Spleen (tissue), 11 donors: Measurements from ENCODE around the gene PRPF31. TPM values are rescaled to one million over a fixed set of nuclear protein-coding genes. Genes with fewer than 3 reads are reported as not detected.
A peak's percentile ranks its signal among the peaks of the same experiment; 100 is the strongest.

ENCODE experiments used
- DNase-seq: peaks from one replicate; pipeline ENCODE4 v3.0.0-alpha.2; 2020
- H3K27ac ChIP-seq, 8 donors: fragments of 200-600 bp; sonication (generic) in 7 of 8; 1 replicate in 4 of 8; 2 replicates in 4 of 8; pipeline versions ENCODE4 v1.5.0 to v1.8.0; 2016 to 2021; ENCODE audit warnings: inconsistent platforms in 4 of 8, mild to moderate bottlenecking in 4 of 8, moderate library complexity in 1 of 8
- H3K27me3 ChIP-seq, 7 donors: fragments of 200-600 bp; sonication (generic) in 6 of 7; replicated peaks in 1 of 7; 1 replicate in 4 of 7; 2 replicates in 3 of 7; pipeline versions ENCODE4 v1.5.0 to v1.8.0; 2016 to 2021; ENCODE audit warnings: inconsistent platforms in 3 of 7, mild to moderate bottlenecking in 1 of 7
- H3K36me3 ChIP-seq, 6 donors: fragments of 200-600 bp; sonication (generic) in 5 of 6; 1 replicate in 4 of 6; 2 replicates in 2 of 6; pipeline versions ENCODE4 v1.5.0 to v1.8.0; 2016 to 2021; ENCODE audit warnings: inconsistent platforms in 2 of 6
- H3K4me1 ChIP-seq, 6 donors: fragments of 200-600 bp; sonication (generic) in 5 of 6; 1 replicate in 3 of 6; 2 replicates in 3 of 6; pipeline versions ENCODE4 v1.5.0 to v1.8.0; 2016 to 2021; ENCODE audit warnings: inconsistent platforms in 3 of 6
- H3K4me3 ChIP-seq, 8 donors: fragments of 200-600 bp; sonication (generic) in 7 of 8; 1 replicate in 4 of 8; 2 replicates in 4 of 8; pipeline versions ENCODE4 v1.5.0 to v1.8.0; 2016 to 2021; ENCODE audit warnings: inconsistent platforms in 4 of 8, mild to moderate bottlenecking in 4 of 8, moderate library complexity in 2 of 8
- H3K9me3 ChIP-seq, 8 donors: fragments of 200-600 bp; sonication (generic) in 7 of 8; 1 replicate in 4 of 8; 2 replicates in 4 of 8; pipeline versions ENCODE4 v1.5.0 to v1.8.0; 2016 to 2021; ENCODE audit warnings: inconsistent platforms in 4 of 8
- POLR2A ChIP-seq, 3 donors: fragments of 450-650 bp; IDR thresholded peaks; one replicate each; pipeline ENCODE4 v1.5.1; 2017; ENCODE audit warnings: antibody characterized with exemption in 3 of 3, mild to moderate bottlenecking in 1 of 3
- POLR2AphosphoS5 ChIP-seq, 3 donors: sonication (generic); formaldehyde crosslinking; IDR thresholded peaks; one replicate each; pipeline ENCODE4 v1.5.1; 2017; ENCODE audit warnings: antibody characterized with exemption in 3 of 3
- WGBS, 5 donors: extraction: QIAGEN DNeasy Blood & Tissue Kit in 3 of 5; methylation state at CpG; one replicate each; pipeline versions ENCODE4 v1.1.5 to v1.1.7; 2013 to 2018; 5-methylcytosine and 5-hydroxymethylcytosine counted together
- intact Hi-C: fragments of 100-400 bp; cut with DNase I; formaldehyde crosslinking; loops from one replicate; pipeline ENCODE4 v1.15.0; 2023; ENCODE audit warnings: low total_unique reads
- polyA plus RNA-seq, 3 donors: library from polyadenylated mRNA; stranded (reverse); fragments of 200-250 nt; gene quantifications; one replicate each; pipeline ENCODE4 v1.2.1, GENCODE V29; 2013
- total RNA-seq, 7 donors: library from RNA; depleted of rRNA in 3 of 7; stranded (reverse); fragments of >200 nt in 3 of 7; fragmentation: NEBNext Ultra II Directional in 4 of 7; extraction: Animal tissue kit (Norgen Biotek cat#: 25700) in 4 of 7; gene quantifications; one replicate each; pipeline versions ENCODE4 v1.1.0 to v1.2.1, GENCODE V29; 2016 to 2021
- TF ChIP-seq, protein P1 (sequence below), 11 experiments: fragments of 200-600 bp in 7 of 11; fragments of 450-650 bp in 4 of 11; sonication (generic) in 4 of 11; IDR thresholded peaks in 8 of 11; conservative IDR thresholded peaks in 3 of 11; 1 replicate in 7 of 11; 2 replicates in 4 of 11; pipeline versions ENCODE4 v1.4.0 to v1.8.0; 2016 to 2021; ENCODE audit warnings: antibody characterized with exemption in 11 of 11, inconsistent platforms in 4 of 11, mild to moderate bottlenecking in 1 of 11
- donor health status: healthy with polysubstance abuse.
- donor health status: DM: no; HTN: no; CAD: no; lungs with moderate emphysema.
- donor health status: DM: no; HTN: no; CAD: no.
- donor health status: Bipolar disorder and iron deficiency.
- donor health status: healthy.
- donor health status: DM: no; HTN: no; CAD: no.
- donor health status: DM: yes; HTN: yes; CAD: no.

PRPF31 gene
- total and polyA plus RNA-seq, 10 donors = 34.7 to 66.2 (median 50.3) TPM

DNA sequence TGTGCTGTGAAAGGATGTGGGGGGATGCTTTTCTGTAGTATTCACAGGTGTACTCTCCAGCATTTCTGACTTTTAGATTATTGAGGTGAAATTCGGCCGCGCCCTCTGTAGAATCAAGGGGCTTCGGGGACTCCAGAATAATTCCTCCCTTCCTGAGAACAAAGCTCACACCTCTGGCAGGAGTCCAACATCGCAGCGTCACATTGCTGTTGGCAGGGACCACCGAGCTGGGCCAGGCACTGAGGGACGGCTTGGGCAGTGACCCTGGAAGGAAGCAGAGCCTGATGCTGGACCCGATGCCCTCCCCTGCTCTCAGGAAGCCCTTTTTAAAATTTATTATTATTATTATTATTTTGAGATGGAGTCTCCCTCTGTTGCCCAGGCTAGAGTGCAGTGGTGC is 40.7 kb upstream of the PRPF31 start:
- H3K4me1 ChIP-seq = peaks cover 0 to 13% (median 1%) of the 10 kb centered on the region in 6 donors
- no peaks in the 10 kb centered on the region for H3K36me3 ChIP-seq
- no peak for DNase-seq
- peaks cover 0 to 3% (median 0%) of the 10 kb centered on the region in 7 donors for H3K27me3 ChIP-seq
- WGBS, 5 donors = 77 to 86% (median 83%) methylated on average over 9 of the region's 9 CpGs
- peaks cover 0 to 6% (median 0%) of the 10 kb centered on the region in 8 donors for H3K9me3 ChIP-seq
- no peak overlapping the region for H3K27ac ChIP-seq
- TF ChIP-seq, protein P1, sequence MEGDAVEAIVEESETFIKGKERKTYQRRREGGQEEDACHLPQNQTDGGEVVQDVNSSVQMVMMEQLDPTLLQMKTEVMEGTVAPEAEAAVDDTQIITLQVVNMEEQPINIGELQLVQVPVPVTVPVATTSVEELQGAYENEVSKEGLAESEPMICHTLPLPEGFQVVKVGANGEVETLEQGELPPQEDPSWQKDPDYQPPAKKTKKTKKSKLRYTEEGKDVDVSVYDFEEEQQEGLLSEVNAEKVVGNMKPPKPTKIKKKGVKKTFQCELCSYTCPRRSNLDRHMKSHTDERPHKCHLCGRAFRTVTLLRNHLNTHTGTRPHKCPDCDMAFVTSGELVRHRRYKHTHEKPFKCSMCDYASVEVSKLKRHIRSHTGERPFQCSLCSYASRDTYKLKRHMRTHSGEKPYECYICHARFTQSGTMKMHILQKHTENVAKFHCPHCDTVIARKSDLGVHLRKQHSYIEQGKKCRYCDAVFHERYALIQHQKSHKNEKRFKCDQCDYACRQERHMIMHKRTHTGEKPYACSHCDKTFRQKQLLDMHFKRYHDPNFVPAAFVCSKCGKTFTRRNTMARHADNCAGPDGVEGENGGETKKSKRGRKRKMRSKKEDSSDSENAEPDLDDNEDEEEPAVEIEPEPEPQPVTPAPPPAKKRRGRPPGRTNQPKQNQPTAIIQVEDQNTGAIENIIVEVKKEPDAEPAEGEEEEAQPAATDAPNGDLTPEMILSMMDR (IDR thresholded peaks at IDR 0.05 in 8 of 11, conservative IDR thresholded peaks at IDR 0.05 in 3 of 11) = no peak
- TF ChIP-seq POLR2A (IDR thresholded peaks at IDR 0.05) (no peak), POLR2AphosphoS5 (IDR thresholded peaks at IDR 0.05) (no peak)
- intact Hi-C loops = no loop called here
- H3K4me3 ChIP-seq = no peak overlapping the region

DNA sequence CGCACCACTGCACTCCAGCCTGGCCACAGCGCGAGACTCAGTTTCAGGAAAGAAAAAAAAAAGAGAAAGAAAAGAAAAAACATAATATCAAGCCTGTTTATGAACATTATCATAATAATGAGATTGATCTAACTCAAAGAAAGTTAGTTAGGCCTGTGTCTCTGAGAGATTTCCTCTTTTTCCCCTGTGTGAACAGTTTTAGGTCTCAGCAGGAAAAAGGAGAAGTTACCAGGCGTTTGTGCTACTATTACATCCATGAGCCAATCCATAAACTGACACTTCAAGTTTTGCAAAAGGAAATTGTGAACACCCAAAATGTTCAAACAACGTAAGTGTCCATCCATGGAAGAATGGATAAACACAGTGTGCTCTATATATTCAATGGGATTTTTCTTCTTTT is 38.2 kb upstream of the PRPF31 start:
- whole genome bisulfite sequencing, 5 donors = 38 to 54% (median 47%) methylated on average over 5 of the region's 5 CpGs
- H3K4me1 ChIP-seq = peaks cover 0 to 13% (median 1%) of the 10 kb centered on the region in 6 donors
- no peak for DNase-seq
- H3K27ac ChIP-seq = peak overlapping the region in 6 of 8 donors; percentile 16 to 67 (median 32)
- H3K27me3 ChIP-seq = peaks cover 0 to 3% (median 0%) of the 10 kb centered on the region in 7 donors
- H3K4me3 ChIP-seq = no peak overlapping the region
- TF ChIP-seq POLR2AphosphoS5 (IDR thresholded peaks at IDR 0.05) (no peak), POLR2A (IDR thresholded peaks at IDR 0.05) (no peak)
- TF ChIP-seq, protein P1 (IDR thresholded peaks at IDR 0.05 in 8 of 11, conservative IDR thresholded peaks at IDR 0.05 in 3 of 11) = no peak
- peaks cover 0 to 17% (median 13%) of the 10 kb centered on the region in 8 donors for H3K9me3 ChIP-seq
- H3K36me3 ChIP-seq = no peaks in the 10 kb centered on the region
- intact Hi-C loops = no loop called here

DNA sequence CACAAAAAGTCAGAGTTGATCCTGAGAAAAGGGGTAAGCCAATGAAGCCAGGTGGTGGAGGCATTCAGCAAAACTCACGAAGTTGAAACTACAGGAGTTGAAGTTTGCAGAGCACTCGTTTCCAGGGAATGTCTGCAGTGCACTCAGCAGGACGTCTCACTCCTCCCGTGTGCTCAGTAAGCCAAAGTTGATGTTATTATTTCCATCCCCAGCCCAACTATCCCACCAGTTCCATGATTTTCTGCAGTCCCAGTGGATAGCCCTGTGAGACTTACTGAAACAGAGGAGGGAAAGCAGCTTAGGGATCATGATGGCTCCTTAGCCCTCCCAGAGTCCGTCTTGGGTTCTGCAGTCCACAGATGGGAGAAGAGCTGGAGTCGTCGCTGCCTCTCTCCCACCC is 34.5 kb upstream of the PRPF31 start, which contains the start of gene TARM1:
Gene TARM1, minus strand, starts transcription at position 334 of the 400 bp plus-strand sequence. Its CDS starts 25 bp downstream, at position 309.
- TF ChIP-seq POLR2A (IDR thresholded peaks at IDR 0.05) (no peak), POLR2AphosphoS5 (IDR thresholded peaks at IDR 0.05) (no peak)
- TF ChIP-seq, protein P1 (IDR thresholded peaks at IDR 0.05 in 8 of 11, conservative IDR thresholded peaks at IDR 0.05 in 3 of 11) = no peak
- Histone ChIP-seq H3K36me3 (no peaks in the 10 kb centered on the region), H3K4me1 (peaks cover 0 to 13% (median 1%) of the 10 kb centered on the region in 6 donors), H3K27ac (peak within 1 kb of the TSS in 2 of 8 donors; percentile 48 to 53), H3K27me3 (peaks cover 0 to 3% (median 0%) of the 10 kb centered on the region in 7 donors), H3K9me3 (peaks cover 0 to 36% (median 22%) of the 10 kb centered on the region in 8 donors), H3K4me3 (no peak within 1 kb of the TSS)
- no peak for DNase-seq
- intact Hi-C loops = no loop called here
- WGBS, 5 donors = 65 to 82% (median 78%) methylated on average over 7 of the region's 7 CpGs

DNA sequence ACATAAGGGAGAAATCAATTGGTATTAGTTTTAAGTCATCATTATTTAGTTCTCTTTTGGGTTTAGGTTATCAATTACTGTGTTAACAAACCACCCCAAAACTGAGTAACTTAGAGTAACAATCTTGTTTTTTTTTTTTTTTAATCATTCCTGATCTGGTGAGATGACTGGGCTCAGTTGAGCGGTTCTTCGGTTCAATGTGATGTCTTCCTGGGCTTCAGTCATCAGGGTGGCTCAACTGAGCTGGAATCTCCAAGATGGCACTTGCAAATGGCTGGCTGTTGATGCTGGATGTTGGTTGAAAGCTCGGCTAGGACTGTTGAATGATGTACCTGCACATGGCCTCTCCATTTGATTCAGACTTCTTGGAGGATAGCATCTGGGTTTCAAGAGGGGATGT is 31.1 kb upstream of the PRPF31 start:
- no peak overlapping the region for H3K27ac ChIP-seq
- peaks cover 0 to 7% (median 0%) of the 10 kb centered on the region in 7 donors for H3K27me3 ChIP-seq
- H3K36me3 ChIP-seq = no peaks in the 10 kb centered on the region
- peaks cover 0 to 36% (median 22%) of the 10 kb centered on the region in 8 donors for H3K9me3 ChIP-seq
- no peak for DNase-seq
- intact Hi-C loops = no loop called here
- no peaks in the 10 kb centered on the region for H3K4me1 ChIP-seq
- TF ChIP-seq POLR2A (IDR thresholded peaks at IDR 0.05) (no peak), POLR2AphosphoS5 (IDR thresholded peaks at IDR 0.05) (no peak)
- TF ChIP-seq, protein P1 (IDR thresholded peaks at IDR 0.05 in 8 of 11, conservative IDR thresholded peaks at IDR 0.05 in 3 of 11) = no peak
- 75 to 91% (median 83%) methylated on average over 3 of the region's 3 CpGs for WGBS, 5 donors
- no peak overlapping the region for H3K4me3 ChIP-seq
